Gastroesophageal sphincter (tissue), 4 donors: ENCODE measurements around the gene GATAD2B. TPM values are rescaled to one million over a fixed set of nuclear protein-coding genes. Genes with fewer than 3 reads are reported as not detected.
"Not testable (repeated sequence)": the region's sequence is repeated elsewhere in the genome, so short reads cannot be mapped to it uniquely, and the experiment has no call there.

Source experiments
- ATAC-seq: fragments of 150-250 bp; one replicate; pipeline ENCODE4 v1.9.1; 2016; ENCODE audit warnings: mild to moderate bottlenecking, moderate library complexity
- H3K27ac ChIP-seq, 4 donors: fragments of 200-600 bp; sonication (generic) in 3 of 4; 1 replicate in 3 of 4; 2 replicates in 1 of 4; pipeline ENCODE4 v1.5.1; 2016 to 2019
- H3K27me3 ChIP-seq: fragments of 200-600 bp; sonication (generic); one replicate; pipeline ENCODE4 v1.5.1; 2019
- H3K36me3 ChIP-seq, 2 donors: fragments of 200-600 bp; sonication (generic); one replicate each; pipeline ENCODE4 v1.5.1; 2019; ENCODE audit warnings: control low read depth in 1 of 2
- H3K4me1 ChIP-seq, 3 donors: fragments of 200-600 bp; sonication (generic); 1 replicate in 2 of 3; 2 replicates in 1 of 3; pipeline ENCODE4 v1.5.1; 2016 to 2019; ENCODE audit warnings: control low read depth in 2 of 3
- H3K4me3 ChIP-seq, 2 donors: fragments of 200-600 bp; sonication (generic); one replicate each; pipeline ENCODE4 v1.5.1; 2019; ENCODE audit warnings: mild to moderate bottlenecking in 1 of 2, moderate library complexity in 1 of 2
- H3K9me3 ChIP-seq, 3 donors: fragments of 200-600 bp; sonication (generic); one replicate each; pipeline ENCODE4 v1.5.1; 2017 to 2019; ENCODE audit warnings: control low read depth in 2 of 3
- EP300 ChIP-seq: sonication (generic); formaldehyde crosslinking; IDR thresholded peaks from one replicate; pipeline ENCODE4 v1.6.1; 2017; ENCODE audit warnings: antibody characterized with exemption, mild to moderate bottlenecking
- POLR2A ChIP-seq, 2 donors: fragments of 450-650 bp; IDR thresholded peaks; one replicate each; pipeline ENCODE4 v1.6.1; 2017; ENCODE audit warnings: antibody characterized with exemption in 2 of 2, mild to moderate bottlenecking in 2 of 2, moderate library complexity in 1 of 2
- POLR2AphosphoS5 ChIP-seq: sonication (generic); formaldehyde crosslinking; IDR thresholded peaks from one replicate; pipeline ENCODE4 v1.6.1; 2017; ENCODE audit warnings: antibody characterized with exemption
- WGBS, 2 donors: methylation state at CpG; one replicate each; pipeline ENCODE4 v1.1.5; 2018; ENCODE audit warnings: low coverage in 1 of 2; 5-methylcytosine and 5-hydroxymethylcytosine counted together
- total RNA-seq, 4 donors: library from RNA; depleted of rRNA; stranded (reverse); fragments of >200 nt; gene quantifications; one replicate each; pipeline ENCODE4 v1.1.0, GENCODE V29; 2016
- TF ChIP-seq, protein P1 (sequence below), 4 experiments: fragments of 200-600 bp in 2 of 4; fragments of 450-650 bp in 2 of 4; sonication (generic) in 1 of 4; IDR thresholded peaks; one replicate each; pipeline ENCODE4 v1.5.1; 2017 to 2019; ENCODE audit warnings: antibody characterized with exemption in 4 of 4, mild to moderate bottlenecking in 2 of 4, moderate library complexity in 2 of 4

The GATAD2B gene
- total RNA-seq, 4 donors from 2014 or later = 18.4 to 30.8 (median 23.8) TPM

DNA sequence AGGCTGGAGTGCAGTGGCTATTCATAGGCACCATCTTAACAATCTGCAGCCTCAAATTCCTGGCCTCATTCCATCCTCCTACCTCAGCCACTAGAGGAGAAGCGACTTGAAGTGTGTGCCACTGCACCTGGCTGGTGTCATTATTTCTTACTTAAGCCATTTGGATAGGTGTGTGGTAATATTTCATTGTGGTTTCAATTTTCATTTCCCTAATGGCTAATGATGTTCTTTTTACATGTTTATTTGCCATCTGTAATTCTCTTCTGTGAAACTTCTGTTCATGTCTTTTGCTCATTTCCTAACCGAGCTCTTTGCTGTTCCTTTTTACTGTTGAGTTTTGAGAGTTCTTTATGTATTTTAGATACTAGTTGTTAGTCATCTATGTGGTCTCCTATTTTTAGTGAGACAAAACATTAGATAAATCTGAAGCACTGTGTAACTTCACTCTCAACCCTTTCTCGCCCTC is 80.7 kb downstream of the GATAD2B start:
- TF ChIP-seq, protein P1, sequence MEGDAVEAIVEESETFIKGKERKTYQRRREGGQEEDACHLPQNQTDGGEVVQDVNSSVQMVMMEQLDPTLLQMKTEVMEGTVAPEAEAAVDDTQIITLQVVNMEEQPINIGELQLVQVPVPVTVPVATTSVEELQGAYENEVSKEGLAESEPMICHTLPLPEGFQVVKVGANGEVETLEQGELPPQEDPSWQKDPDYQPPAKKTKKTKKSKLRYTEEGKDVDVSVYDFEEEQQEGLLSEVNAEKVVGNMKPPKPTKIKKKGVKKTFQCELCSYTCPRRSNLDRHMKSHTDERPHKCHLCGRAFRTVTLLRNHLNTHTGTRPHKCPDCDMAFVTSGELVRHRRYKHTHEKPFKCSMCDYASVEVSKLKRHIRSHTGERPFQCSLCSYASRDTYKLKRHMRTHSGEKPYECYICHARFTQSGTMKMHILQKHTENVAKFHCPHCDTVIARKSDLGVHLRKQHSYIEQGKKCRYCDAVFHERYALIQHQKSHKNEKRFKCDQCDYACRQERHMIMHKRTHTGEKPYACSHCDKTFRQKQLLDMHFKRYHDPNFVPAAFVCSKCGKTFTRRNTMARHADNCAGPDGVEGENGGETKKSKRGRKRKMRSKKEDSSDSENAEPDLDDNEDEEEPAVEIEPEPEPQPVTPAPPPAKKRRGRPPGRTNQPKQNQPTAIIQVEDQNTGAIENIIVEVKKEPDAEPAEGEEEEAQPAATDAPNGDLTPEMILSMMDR (IDR thresholded peaks at IDR 0.05) = no peak
- TF ChIP-seq POLR2A (IDR thresholded peaks at IDR 0.05) (no peak), POLR2AphosphoS5 (no peak), EP300 (no peak)
- Histone ChIP-seq H3K36me3 (no peaks in the 10 kb centered on the region), H3K4me3 (no peak overlapping the region), H3K9me3 (no peaks in the 10 kb centered on the region), H3K4me1 (peaks cover 0 to 10% (median 0%) of the 10 kb centered on the region in 3 donors), H3K27ac (no peak overlapping the region), H3K27me3 (no peaks in the 10 kb centered on the region)
- 54 to 74% methylated on average over 2 to 3 of the region's 3 CpGs for WGBS, 2 donors
- no peak for ATAC-seq

DNA sequence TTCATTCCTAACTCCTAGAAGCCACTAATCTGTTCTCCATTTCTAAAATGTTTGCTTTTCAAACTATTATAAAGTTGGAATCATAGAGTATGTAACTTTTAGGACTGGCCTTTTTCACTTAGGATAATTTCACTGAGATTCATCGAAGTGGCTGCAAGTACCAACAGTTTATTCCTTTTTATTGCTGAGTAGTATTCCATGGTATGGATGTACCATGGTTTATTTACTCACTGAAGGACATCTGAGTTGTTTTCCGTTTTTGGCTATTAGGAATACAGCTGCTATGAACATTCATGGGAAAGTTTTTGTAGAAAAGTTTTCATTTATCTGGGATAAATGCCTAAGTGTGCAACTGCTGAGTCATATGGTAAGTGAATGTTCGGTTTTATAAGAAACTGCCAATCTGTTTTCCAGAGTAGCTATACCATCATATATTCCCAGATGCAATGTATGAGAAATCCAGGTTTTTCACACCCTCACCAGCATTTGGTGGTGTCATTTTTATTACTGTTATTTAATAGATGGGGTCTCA is 81.2 kb downstream of the GATAD2B start:
- WGBS, 2 donors = 85 to 86% methylated on average over 3 of the region's 3 CpGs
- H3K27me3 ChIP-seq = no peaks in the 10 kb centered on the region
- H3K27ac ChIP-seq = no peak overlapping the region
- ATAC-seq = no peak
- no peak overlapping the region for H3K4me3 ChIP-seq
- peaks cover 0 to 10% (median 0%) of the 10 kb centered on the region in 3 donors for H3K4me1 ChIP-seq
- no peaks in the 10 kb centered on the region for H3K9me3 ChIP-seq
- H3K36me3 ChIP-seq = no peaks in the 10 kb centered on the region
- TF ChIP-seq, protein P1 (IDR thresholded peaks at IDR 0.05) = no peak
- TF ChIP-seq POLR2AphosphoS5 (no peak), EP300 (no peak), POLR2A (IDR thresholded peaks at IDR 0.05) (no peak)

DNA sequence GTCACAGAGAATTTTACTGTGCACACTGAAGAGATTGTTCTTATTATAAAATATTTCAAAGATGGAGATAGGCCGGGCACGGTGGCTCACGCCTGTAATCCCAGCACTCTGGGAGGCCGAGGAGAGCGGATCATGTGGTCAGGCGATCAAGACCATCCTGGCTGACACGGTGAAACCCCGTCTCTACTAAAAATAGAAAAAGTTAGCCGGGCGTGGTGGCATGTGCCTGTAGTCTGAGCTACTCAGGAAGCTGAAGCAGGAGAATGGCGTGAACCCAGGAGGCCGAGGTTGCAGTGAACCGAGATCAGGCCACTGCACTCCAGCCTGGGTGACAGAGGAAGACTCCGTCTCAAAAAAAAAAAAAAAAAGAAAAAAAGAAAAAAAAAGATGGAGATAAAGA is 82.0 kb downstream of the GATAD2B start:
- not testable (repeated sequence) for ATAC-seq, H3K36me3 ChIP-seq, H3K4me3 ChIP-seq, H3K9me3 ChIP-seq, H3K27ac ChIP-seq, H3K27me3 ChIP-seq
- H3K4me1 ChIP-seq = peaks cover 0 to 10% (median 0%) of the 10 kb centered on the region in 3 donors
- WGBS, 2 donors = 69 to 90% methylated on average over 5 to 10 of the region's 14 CpGs

DNA sequence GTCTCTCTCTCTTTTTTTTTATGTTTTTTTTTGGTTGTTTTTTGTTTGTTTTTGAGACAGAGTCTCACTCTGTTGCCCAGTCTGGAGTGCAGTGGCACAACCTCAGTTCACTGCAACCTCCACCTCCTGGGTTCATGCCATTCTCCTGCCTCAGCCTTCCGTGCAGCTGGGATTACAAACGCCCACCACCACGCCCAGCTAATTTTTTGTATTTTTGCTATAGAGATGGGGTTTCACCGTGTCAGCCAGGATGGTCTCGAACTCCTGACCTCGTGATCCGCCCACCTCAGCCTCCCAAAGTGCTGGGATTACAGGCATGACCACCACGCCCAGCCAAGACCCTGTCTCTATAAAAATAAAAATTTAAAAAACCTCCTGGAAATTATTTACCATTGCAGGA is 88.8 kb downstream of the GATAD2B start:
- H3K9me3 ChIP-seq, H3K27me3 ChIP-seq, H3K4me3 ChIP-seq, ATAC-seq, H3K36me3 ChIP-seq, H3K27ac ChIP-seq: not testable (repeated sequence)
- 88 to 94% methylated on average over 5 to 7 of the region's 8 CpGs for WGBS, 2 donors
- H3K4me1 ChIP-seq = peaks cover 0 to 10% (median 0%) of the 10 kb centered on the region in 3 donors

- H3K27ac ChIP-seq = no peak overlapping the region
- 83 to 100% methylated on average over 1 to 3 of the region's 3 CpGs for WGBS, 2 donors
- TF ChIP-seq EP300 (no peak), POLR2A (IDR thresholded peaks at IDR 0.05) (no peak), POLR2AphosphoS5 (no peak)
- TF ChIP-seq, protein P1 (IDR thresholded peaks at IDR 0.05) = no peak
- peaks cover 0 to 4% of the 10 kb centered on the region in 2 donors for H3K36me3 ChIP-seq
- no peaks in the 10 kb centered on the region for H3K9me3 ChIP-seq
- peaks cover 0 to 4% (median 0%) of the 10 kb centered on the region in 3 donors for H3K4me1 ChIP-seq
- no peaks in the 10 kb centered on the region for H3K27me3 ChIP-seq
- no peak overlapping the region for H3K4me3 ChIP-seq
- ATAC-seq = no peak
These were observed 89.6 kb downstream of the GATAD2B start for GRCh38 chr1:153833171-153833570.

GRCh38 chr1:153832293-153832692 is 90.5 kb downstream of the GATAD2B start:
- no peak for ATAC-seq
- 96% methylated on average over 3 of the region's 3 CpGs for WGBS, 2 donors
- TF ChIP-seq, protein P1 (IDR thresholded peaks at IDR 0.05) = no peak
- no peak for TF ChIP-seq POLR2A (IDR thresholded peaks at IDR 0.05)
- TF ChIP-seq POLR2AphosphoS5 = no peak
- no peak for TF ChIP-seq EP300
- no peaks in the 10 kb centered on the region for H3K4me1 ChIP-seq
- no peaks in the 10 kb centered on the region for H3K9me3 ChIP-seq
- H3K27ac ChIP-seq = no peak overlapping the region
- H3K4me3 ChIP-seq = no peak overlapping the region
- H3K36me3 ChIP-seq = peaks cover 0 to 13% of the 10 kb centered on the region in 2 donors
- no peaks in the 10 kb centered on the region for H3K27me3 ChIP-seq
